HG02678 (cell line): ENCODE results near the gene VPS13C.
"Not testable (repeated sequence)": the region's sequence is repeated elsewhere in the genome, so short reads cannot be mapped to it uniquely, and the experiment has no call there.

ENCODE experiments used
- ATAC-seq: cut with Tn5 transposase; IDR thresholded peaks from one replicate; pipeline ENCODE4 v1.9.1; 2021; ENCODE audit warnings: mild to moderate bottlenecking, moderate library complexity; ENCODE audit not compliant: unreplicated experiment

The VPS13C gene

GRCh38 chr15:62050115-62050514, 10.1 kb downstream of the VPS13C start:
- ATAC-seq, result no peak

GRCh38 chr15:62048254-62048653, 12.0 kb downstream of the VPS13C start:
- not testable (repeated sequence) for ATAC-seq

GRCh38 chr15:62047282-62047827, 12.9 kb downstream of the VPS13C start:
- no peak for ATAC-seq

DNA sequence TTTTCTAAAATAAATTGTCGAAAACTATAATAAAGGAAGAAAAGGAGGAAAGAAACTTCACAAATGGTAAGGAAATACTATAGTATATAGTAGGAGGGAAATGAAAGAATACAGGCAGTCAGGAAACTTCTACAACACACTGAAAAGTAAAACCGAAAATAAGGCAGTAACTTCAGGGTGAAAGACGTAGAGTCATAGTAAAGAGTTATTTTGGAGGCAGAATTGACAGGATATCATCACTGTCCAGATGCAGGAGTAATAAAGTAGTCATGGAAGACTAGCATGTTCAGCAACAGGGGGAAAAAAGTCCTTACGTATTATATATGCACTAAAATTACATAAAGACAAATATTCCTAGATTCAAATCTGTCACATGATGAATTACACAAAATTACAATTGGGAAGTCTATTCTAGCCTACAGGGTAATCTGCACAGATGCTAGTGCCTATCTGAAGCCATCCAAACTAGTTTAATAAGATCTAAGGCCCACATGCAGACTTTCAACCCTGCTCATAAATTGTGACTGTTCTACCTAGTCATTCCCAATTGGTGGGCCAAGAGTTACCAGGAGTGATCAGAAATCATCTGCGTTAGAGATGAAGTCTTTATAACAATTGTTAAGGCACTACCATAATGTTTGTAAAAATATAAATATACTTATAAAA, 14.0 kb downstream of the VPS13C start:
- peak; percentile 88 for ATAC-seq

DNA sequence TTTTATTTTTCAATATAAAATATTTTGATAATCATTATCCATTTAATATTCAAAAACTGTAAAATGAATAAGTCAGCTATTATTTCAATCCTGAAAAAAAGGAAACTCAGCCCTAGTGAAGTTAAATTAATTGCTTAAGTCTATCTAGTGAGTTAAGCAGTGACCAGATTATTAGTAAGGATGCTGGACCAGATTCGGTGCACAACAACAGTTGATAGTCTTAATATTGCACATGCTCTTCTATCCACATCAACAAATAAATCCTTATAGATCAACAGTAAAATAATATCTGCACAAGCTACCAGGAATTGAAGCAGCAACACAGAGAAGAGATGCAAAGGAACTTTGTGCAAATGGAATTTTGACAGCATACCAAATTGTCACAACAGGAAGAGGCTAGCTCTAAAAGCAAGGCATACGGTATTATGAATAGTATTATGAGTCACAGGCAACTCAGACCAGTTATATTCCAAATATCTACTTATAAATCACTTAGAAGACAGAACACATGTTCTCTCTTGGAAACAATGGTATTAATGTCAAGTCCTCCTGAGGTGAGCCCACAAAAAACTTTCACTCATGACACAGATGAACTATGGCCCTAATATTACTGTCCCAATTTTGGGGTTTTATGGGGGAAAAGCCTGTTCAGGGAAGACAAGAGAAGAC, 24.9 kb downstream of the VPS13C start:
- no peak for ATAC-seq

DNA sequence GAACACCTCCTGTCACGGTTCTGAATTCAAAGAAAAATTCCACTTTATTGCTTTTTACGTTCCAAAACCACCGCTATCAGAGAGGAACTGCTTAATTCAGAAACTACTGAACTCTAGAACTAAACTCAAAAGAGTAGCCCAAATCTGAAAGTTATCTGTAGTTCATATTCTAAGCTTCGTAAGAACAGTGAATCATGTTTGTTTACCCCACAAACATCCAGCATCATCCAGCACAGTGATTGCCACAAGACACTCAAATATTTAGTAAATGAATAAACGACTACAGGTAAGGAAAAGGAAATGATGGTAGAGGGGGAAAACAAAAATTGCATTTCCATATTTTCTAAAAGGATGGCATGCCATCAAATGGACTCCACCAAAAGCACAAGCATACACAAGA, 32.3 kb downstream of the VPS13C start:
- no peak for ATAC-seq

DNA sequence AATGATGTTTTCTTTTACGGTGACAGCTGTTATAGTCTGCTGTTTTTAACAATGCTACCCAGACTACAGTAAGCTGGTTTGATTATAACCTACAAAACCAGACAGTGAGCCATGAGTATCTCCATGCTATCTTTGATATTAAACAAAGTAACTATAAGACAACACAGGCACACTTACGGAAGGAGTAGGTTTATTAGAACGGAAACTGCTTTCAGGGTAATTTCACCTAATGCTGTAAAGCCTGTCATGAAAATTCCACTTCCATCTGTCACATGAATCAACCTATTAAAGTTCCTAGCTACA, 33.0 kb downstream of the VPS13C start:
- ATAC-seq, result no peak

DNA sequence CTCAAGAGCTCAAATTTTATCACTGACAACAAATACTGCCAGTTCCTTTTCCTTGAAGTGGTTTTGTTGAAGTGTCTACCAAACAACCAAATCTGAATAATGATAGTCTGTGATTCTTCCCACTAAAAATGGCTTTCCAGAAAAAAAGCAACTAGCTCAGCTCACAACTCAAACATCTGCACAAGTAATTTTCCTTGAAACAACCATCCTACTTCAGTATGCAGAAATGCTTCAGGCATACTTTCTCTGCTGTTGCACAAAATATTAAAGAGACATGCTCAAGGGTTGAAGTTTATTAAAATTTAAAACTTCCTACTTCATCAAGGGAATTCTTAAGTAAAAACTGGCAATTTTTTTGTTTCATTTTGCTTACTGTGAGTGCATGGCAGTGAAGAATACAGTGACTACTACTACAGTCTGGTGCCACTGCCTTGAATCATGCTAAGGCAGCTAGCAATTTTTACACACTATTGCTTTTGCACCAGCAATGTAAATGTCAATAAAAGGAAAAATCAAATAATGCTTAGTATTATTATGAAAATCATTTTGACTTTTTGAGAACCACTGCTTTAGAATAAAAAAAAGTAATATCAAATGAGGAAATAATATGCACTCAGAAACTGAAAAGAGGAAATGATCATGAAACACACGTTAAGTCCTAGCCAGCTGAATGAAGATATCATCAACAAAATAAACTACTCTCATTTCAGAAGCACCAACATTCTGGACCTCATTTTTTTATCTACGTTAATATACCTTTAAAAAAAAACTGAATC, 33.6 kb downstream of the VPS13C start:
- ATAC-seq, result no peak

- no peak for ATAC-seq
Observed at GRCh38 chr15:62021991-62022600, 38.2 kb downstream of the VPS13C start.

GRCh38 chr15:62020576-62021160, 39.6 kb downstream of the VPS13C start:
- no peak for ATAC-seq

DNA sequence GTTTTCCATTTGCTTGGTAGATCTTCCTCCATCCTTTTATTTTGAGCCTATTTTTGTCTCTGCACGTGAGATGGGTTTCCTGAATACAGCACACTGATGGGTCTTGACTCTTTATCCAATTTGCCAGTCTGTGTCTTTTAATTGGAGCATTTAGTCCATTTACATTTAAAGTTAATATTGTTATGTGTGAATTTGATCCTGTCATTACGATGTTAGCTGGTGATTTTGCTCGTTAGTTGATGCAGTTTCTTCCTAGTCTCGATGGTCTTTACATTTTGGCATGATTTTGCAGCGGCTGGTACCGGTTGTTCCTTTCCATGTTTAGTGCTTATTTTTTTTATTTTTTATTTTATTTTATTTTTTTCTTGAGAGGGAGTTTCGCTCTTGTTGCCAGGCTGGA, 54.9 kb downstream of the VPS13C start:
- ATAC-seq, result not testable (repeated sequence)

DNA sequence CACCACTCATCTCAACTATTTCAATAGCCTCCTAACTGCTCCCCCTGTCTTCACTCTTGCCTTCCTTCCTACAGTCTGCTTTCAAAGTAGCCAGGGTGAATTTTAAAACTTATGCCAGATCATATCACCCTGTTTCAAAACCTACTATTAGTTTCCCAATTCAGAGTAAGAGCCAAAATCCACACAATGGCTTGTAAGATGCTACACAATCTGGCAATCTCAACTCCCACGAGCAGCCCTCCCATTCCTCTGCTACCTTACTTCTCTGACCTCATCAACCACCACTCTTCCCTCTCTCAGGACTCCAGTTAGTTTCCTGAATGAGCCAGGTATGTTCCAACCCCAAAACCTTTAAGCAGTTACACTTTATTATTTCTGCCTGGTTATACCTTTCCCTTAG, 62.5 kb downstream of the VPS13C start:
- no peak for ATAC-seq

DNA sequence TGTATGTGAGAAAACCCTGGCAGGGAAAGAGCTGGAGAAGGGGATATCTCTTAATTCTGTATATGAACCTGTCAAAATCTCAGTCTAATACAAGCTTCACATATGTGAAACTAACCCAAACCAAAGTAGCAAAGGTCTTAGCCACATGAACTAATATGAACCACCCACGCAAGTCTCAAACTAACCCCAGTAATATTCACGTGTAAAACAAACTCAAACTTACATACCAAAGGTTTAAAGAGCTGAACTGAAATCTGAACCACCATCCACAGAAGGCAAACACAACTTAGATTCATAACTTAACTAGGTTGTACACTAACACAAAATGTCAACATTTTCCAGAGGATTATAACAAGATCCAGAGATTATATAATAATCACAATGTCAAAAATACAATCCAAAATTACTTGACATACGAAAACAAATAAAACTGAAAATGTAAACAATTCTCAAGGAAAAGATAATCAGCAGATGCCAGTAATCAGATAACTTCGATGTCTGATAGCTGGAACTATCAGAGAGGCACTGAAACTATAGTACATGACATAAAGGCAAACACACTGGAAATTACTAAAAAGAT, 64.1 kb downstream of the VPS13C start:
- ATAC-seq, result no peak

DNA sequence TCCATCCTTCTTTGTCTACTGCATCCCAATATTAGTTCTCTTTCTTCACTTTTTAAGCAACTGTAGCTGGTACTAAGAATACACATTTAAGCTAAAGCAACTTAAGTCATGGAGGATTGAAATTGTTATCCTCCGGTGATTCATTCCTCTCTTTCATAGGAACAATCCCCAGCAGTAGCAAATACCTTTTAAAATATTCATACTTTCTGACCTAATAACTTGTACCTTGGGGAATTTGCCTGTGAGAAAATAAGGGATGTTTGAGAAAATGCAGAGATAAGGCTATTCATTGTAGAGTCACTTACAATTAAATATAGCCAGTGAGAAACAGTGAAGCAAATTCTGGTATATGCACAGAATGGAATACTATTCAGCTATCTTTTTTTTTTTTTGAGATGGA, 66.0 kb downstream of the VPS13C start:
- ATAC-seq, result no peak

GRCh38 chr15:61992518-61992917, 67.7 kb downstream of the VPS13C start:
- no peak for ATAC-seq

GRCh38 chr15:61989667-61990066, 70.6 kb downstream of the VPS13C start:
- ATAC-seq, result no peak

DNA sequence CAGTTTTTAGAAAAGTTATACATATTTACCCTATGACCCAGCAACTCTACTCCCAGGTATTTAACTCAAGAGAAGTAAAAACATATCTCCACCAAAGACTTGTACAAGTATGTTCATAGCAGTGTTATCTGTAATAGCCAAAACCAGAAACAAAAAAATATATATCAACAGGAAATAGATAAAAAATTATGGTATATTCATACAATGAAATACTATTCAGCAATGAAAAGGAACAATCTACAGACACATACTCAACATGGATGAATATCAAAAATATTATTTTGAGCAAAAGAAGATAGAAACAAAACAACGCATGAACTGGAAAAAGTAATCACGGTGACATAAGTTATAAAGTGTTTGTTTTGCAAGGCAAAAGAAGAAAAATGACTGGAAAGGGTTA, 72.4 kb downstream of the VPS13C start:
- no peak for ATAC-seq

DNA sequence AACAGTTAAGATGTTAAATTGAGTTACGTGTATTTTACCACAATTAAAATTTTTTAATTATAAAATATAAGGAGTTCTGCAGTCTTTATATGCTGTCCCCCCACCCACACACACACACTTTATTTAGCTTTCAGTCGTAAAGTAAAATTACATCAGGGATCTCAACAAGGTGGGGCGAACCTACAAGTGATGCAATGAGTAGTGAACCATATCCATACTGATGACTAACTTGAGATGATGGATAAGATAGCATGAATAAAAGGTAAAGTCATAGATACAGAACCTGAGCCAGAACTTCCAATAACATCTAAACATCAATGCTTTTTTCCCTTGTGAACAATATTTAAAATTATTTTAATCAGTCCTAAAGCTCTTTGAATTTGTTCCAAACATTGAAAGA, 77.2 kb downstream of the VPS13C start:
- no peak for ATAC-seq

DNA sequence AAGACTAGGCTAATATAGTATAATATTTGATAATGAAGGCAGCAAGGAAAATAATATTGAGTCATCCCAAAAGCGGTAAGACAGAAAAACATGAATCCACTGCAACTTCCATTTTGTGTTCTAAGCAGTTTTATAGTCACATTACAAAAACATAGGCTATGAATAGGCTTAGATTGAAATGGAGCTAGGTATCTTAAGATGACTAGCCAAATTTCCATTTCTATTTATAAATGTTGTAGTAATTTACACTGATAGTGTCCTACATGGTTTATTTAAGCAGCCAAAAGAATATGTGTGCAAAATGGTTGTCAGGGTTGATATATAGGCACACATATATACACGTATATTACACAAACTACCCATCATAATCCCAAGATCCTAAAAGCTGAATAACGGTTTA, 82.0 kb downstream of the VPS13C start:
- no peak for ATAC-seq

DNA sequence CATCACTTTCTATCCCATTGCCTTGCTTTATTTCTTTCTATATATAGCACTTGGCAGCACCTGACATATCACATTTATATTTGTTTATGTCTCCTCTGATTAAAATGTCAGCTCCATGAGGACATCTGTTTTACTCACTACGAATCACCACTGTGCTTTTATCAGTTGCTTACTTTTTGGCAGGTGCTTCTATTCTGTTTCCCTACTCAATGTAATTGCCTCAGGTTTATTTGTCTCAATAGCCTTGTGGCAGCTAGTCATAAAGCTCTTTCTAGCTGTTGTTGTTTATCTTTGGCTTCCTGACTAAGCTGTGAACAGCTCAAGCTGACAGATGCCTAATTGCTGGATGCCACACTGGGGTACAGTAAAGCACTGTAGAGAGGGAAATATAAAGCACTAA, 85.5 kb downstream of the VPS13C start:
- no peak for ATAC-seq

- ATAC-seq, result no peak
Observed at GRCh38 chr15:61974118-61974517, 86.1 kb downstream of the VPS13C start.
